WTC11 (cell line): ENCODE data around the gene STEAP1B. TPM values are rescaled to one million over a fixed set of nuclear protein-coding genes. Genes with fewer than 3 reads are reported as not detected.

Experiments
- ATAC-seq: fragments of 200-7000 bp; cut with Tn5 transposase; 2 replicates; pipeline ENCODE4 v1.10.0; 2021; ENCODE audit warnings: mild to moderate bottlenecking, moderate library complexity
- CTCF ChIA-PET: fragments of 300-600 bp; sonication (Branson Sonifier 250); formaldehyde crosslinking; loops from one replicate; lab custom pipeline; 2021; ENCODE audit warnings: antibody characterized with exemption; lab: Charles Lee
- POLR2A ChIA-PET: fragments of 350-600 bp; sonication (Branson Sonifier 250); formaldehyde crosslinking; loops from one replicate; lab custom pipeline; 2021; ENCODE audit warnings: antibody characterized with exemption; lab: Charles Lee
- DNase-seq: peaks from one replicate; pipeline ENCODE4 v3.0.0; 2021; ENCODE audit warnings: low spot score
- H3K27ac Mint-ChIP-seq: 2 replicates; pipeline ENCODE4 v1.8.0; 2021; ENCODE audit warnings: mixed read lengths
- H3K27me3 Mint-ChIP-seq: 2 replicates; pipeline ENCODE4 v1.8.0; 2021; ENCODE audit warnings: low read depth, mild to moderate bottlenecking, moderate library complexity, mixed read lengths
- H3K36me3 Mint-ChIP-seq: 2 replicates; pipeline ENCODE4 v1.8.0; 2021; ENCODE audit warnings: mixed read lengths
- H3K4me1 Mint-ChIP-seq: 2 replicates; pipeline ENCODE4 v1.8.0; 2022; ENCODE audit warnings: mixed read lengths
- H3K4me3 Mint-ChIP-seq: 2 replicates; pipeline ENCODE4 v1.8.0; 2021; ENCODE audit warnings: mild to moderate bottlenecking, moderate library complexity, mixed read lengths
- H3K9me3 Mint-ChIP-seq: 2 replicates; pipeline ENCODE4 v1.8.0; 2021; ENCODE audit warnings: mixed read lengths
- CBFB ChIP-seq: sonication (generic); formaldehyde crosslinking; IDR thresholded peaks from 2 replicates; pipeline ENCODE4 v1.8.1; 2022; ENCODE audit warnings: mild to moderate bottlenecking, low read depth, missing genetic modification reagents
- FOXK1 ChIP-seq: sonication (generic); formaldehyde crosslinking; IDR thresholded peaks from 2 replicates; pipeline ENCODE4 v1.8.0; 2022; ENCODE audit warnings: mild to moderate bottlenecking, moderate library complexity, missing genetic modification reagents
- GTF2I ChIP-seq: fragments of 250-450 bp; sonication (Bioruptor Pico); conservative IDR thresholded peaks from 2 replicates; pipeline ENCODE4 v1.4.0; 2021; ENCODE audit warnings: mild to moderate bottlenecking
- HMGA2 ChIP-seq: fragments of 250-450 bp; sonication (Bioruptor Pico); IDR thresholded peaks from 2 replicates; pipeline ENCODE4 v1.4.0; 2021; ENCODE audit warnings: mild to moderate bottlenecking, moderate library complexity
- JAZF1 ChIP-seq: fragments of 250-450 bp; sonication (Bioruptor Pico); IDR thresholded peaks from 2 replicates; pipeline ENCODE4 v1.9.0; 2021; ENCODE audit warnings: moderate library complexity, mild to moderate bottlenecking, inconsistent platforms
- NFATC4 ChIP-seq: fragments of 250-450 bp; sonication (Bioruptor Pico); IDR thresholded peaks from 2 replicates; pipeline ENCODE4 v1.9.0; 2021; ENCODE audit warnings: mild to moderate bottlenecking
- TCF7 ChIP-seq: sonication (generic); formaldehyde crosslinking; IDR thresholded peaks from 2 replicates; pipeline ENCODE4 v1.8.0; 2022; ENCODE audit warnings: mild to moderate bottlenecking, low read depth, missing genetic modification reagents, moderate library complexity
- ZNF121 ChIP-seq: sonication (generic); formaldehyde crosslinking; IDR thresholded peaks from 2 replicates; pipeline ENCODE4 v1.8.0; 2023; ENCODE audit warnings: missing genetic modification reagents
- ZNF219 ChIP-seq: sonication (generic); formaldehyde crosslinking; IDR thresholded peaks from 2 replicates; pipeline ENCODE4 v1.8.0; 2023; ENCODE audit warnings: missing genetic modification reagents, mild to moderate bottlenecking, borderline replicate concordance
- ZNF232 ChIP-seq: sonication (generic); formaldehyde crosslinking; IDR thresholded peaks from 2 replicates; pipeline ENCODE4 v1.8.0; 2022; ENCODE audit warnings: mild to moderate bottlenecking, missing genetic modification reagents
- ZNF263 ChIP-seq: sonication (generic); formaldehyde crosslinking; IDR thresholded peaks from 2 replicates; pipeline ENCODE4 v1.8.1; 2022; ENCODE audit warnings: low read depth, mild to moderate bottlenecking, moderate library complexity, missing genetic modification reagents
- ZNF317 ChIP-seq: sonication (generic); formaldehyde crosslinking; IDR thresholded peaks from 2 replicates; pipeline ENCODE4 v1.8.1; 2023; ENCODE audit warnings: low read depth, mild to moderate bottlenecking, moderate library complexity, missing genetic modification reagents, borderline replicate concordance
- ZNF423 ChIP-seq: fragments of 250-450 bp; sonication (Bioruptor Pico); IDR thresholded peaks from 2 replicates; pipeline ENCODE4 v2.1.2; 2022; ENCODE audit warnings: mild to moderate bottlenecking, moderate library complexity
- total RNA-seq: library from RNA; stranded (reverse); gene quantifications from 3 replicates; pipeline ENCODE4 v1.2.3, GENCODE V29; 2021
- TF ChIP-seq, protein P1 (sequence below): sonication (generic); formaldehyde crosslinking; IDR thresholded peaks from 2 replicates; pipeline ENCODE4 v1.8.0; 2022; ENCODE audit warnings: missing genetic modification reagents
- TF ChIP-seq, protein P2 (sequence below): sonication (generic); formaldehyde crosslinking; IDR thresholded peaks from 2 replicates; pipeline ENCODE4 v1.8.0; 2022; ENCODE audit warnings: mild to moderate bottlenecking, missing genetic modification reagents
- TF ChIP-seq, protein P3 (sequence below): sonication (generic); formaldehyde crosslinking; IDR thresholded peaks from 2 replicates; pipeline ENCODE4 v1.8.1; 2023; ENCODE audit warnings: mild to moderate bottlenecking, missing genetic modification reagents, moderate library complexity
- TF ChIP-seq, protein P4 (sequence below): sonication (generic); formaldehyde crosslinking; conservative IDR thresholded peaks from 2 replicates; pipeline ENCODE4 v1.8.1; 2022; ENCODE audit warnings: mild to moderate bottlenecking, missing genetic modification reagents
- TF ChIP-seq, protein P5 (sequence below): sonication (generic); formaldehyde crosslinking; IDR thresholded peaks from 2 replicates; pipeline ENCODE4 v1.8.0; 2023; ENCODE audit warnings: missing genetic modification reagents
- TF ChIP-seq, protein P6 (sequence below): sonication (generic); formaldehyde crosslinking; IDR thresholded peaks from 2 replicates; pipeline ENCODE4 v1.8.1; 2022; ENCODE audit warnings: low read depth, mild to moderate bottlenecking, moderate library complexity, missing genetic modification reagents, borderline replicate concordance

The STEAP1B gene
- total RNA-seq, 1 experiment from 2014 or later: 5.5 TPM

DNA sequence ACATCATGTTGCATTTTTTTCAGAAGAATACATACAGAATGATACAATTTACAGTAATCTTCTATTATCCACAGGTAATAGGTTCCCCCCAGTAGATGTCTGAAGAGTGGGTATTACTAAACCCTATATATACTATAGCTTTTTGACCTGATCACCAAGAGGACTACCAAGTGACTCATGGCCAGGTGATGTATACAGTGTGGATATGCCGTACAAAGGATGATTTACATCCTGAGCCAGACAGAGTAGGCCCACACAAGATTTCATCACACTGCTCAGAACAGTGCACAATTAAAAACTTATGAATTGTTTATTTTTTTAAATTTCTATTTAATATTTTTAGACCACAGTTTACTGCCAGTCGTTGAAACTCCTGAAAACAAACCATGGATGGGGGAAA is 70.6 kb downstream of the STEAP1B start:
- CTCF ChIA-PET: interaction anchor here (0.5 to 1.1 kb wide), 2 partner anchors 16 to 73 kb away, joined by 3 to 4 read pairs; no protein-coding TSS in a partner anchor
- no peak overlapping the region for H3K27ac Mint-ChIP-seq
- no peak for ATAC-seq
- no peaks in the 10 kb centered on the region for H3K36me3 Mint-ChIP-seq
- no peak for TF ChIP-seq NFATC4 (CRISPR knock-in tag)
- TF ChIP-seq, protein P1, sequence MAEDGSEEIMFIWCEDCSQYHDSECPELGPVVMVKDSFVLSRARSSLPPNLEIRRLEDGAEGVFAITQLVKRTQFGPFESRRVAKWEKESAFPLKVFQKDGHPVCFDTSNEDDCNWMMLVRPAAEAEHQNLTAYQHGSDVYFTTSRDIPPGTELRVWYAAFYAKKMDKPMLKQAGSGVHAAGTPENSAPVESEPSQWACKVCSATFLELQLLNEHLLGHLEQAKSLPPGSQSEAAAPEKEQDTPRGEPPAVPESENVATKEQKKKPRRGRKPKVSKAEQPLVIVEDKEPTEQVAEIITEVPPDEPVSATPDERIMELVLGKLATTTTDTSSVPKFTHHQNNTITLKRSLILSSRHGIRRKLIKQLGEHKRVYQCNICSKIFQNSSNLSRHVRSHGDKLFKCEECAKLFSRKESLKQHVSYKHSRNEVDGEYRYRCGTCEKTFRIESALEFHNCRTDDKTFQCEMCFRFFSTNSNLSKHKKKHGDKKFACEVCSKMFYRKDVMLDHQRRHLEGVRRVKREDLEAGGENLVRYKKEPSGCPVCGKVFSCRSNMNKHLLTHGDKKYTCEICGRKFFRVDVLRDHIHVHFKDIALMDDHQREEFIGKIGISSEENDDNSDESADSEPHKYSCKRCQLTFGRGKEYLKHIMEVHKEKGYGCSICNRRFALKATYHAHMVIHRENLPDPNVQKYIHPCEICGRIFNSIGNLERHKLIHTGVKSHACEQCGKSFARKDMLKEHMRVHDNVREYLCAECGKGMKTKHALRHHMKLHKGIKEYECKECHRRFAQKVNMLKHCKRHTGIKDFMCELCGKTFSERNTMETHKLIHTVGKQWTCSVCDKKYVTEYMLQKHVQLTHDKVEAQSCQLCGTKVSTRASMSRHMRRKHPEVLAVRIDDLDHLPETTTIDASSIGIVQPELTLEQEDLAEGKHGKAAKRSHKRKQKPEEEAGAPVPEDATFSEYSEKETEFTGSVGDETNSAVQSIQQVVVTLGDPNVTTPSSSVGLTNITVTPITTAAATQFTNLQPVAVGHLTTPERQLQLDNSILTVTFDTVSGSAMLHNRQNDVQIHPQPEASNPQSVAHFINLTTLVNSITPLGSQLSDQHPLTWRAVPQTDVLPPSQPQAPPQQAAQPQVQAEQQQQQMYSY (CRISPR knock-in tag): no peak
- no peak for TF ChIP-seq ZNF317 (CRISPR knock-in tag)
- no peak for TF ChIP-seq HMGA2 (CRISPR knock-in tag)
- TF ChIP-seq, protein P2, sequence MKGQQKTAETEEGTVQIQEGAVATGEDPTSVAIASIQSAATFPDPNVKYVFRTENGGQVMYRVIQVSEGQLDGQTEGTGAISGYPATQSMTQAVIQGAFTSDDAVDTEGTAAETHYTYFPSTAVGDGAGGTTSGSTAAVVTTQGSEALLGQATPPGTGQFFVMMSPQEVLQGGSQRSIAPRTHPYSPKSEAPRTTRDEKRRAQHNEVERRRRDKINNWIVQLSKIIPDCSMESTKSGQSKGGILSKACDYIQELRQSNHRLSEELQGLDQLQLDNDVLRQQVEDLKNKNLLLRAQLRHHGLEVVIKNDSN (CRISPR knock-in tag): no peak
- TF ChIP-seq ZNF121 (CRISPR knock-in tag): no peak
- TF ChIP-seq, protein P3, sequence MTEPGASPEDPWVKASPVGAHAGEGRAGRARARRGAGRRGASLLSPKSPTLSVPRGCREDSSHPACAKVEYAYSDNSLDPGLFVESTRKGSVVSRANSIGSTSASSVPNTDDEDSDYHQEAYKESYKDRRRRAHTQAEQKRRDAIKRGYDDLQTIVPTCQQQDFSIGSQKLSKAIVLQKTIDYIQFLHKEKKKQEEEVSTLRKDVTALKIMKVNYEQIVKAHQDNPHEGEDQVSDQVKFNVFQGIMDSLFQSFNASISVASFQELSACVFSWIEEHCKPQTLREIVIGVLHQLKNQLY: no peak
- TF ChIP-seq, all 79 proteins: peak for 0
- Mint-ChIP-seq H3K4me3 (no peak overlapping the region), H3K27me3 (no peaks in the 10 kb centered on the region), H3K9me3 (no peaks in the 10 kb centered on the region), H3K4me1 (peaks cover 34% of the 10 kb centered on the region)
- DNase-seq: no peak
- POLR2A ChIA-PET: no interaction called here

DNA sequence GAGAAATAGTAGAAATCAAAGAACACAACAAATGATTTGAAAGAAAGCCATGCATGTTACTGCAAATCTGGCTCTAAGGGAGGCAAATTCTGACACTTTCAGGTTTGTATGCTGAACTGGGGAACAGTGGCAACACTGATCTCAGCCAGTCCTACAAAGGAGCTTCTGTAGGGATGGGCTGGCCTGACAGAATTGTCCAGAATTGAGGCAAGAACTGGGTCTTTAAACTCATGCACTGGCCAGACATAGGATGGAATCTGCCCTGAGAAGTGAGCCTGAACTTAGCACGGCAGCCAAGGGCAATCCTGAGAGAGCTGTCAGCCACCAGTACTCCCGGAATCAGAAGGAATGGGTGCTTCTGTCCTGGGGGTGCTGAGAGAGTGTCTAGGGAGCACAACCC is 72.1 kb downstream of the STEAP1B start:
- POLR2A ChIA-PET: no interaction called here
- peaks cover 26% of the 10 kb centered on the region for H3K4me1 Mint-ChIP-seq
- no peak for DNase-seq

More for the DNA sequence above, 72.1 kb downstream of the STEAP1B start:
- Mint-ChIP-seq H3K36me3 (no peaks in the 10 kb centered on the region), H3K9me3 (no peaks in the 10 kb centered on the region), H3K27me3 (no peaks in the 10 kb centered on the region), H3K4me3 (no peak overlapping the region), H3K27ac (no peak overlapping the region)
- ATAC-seq: no peak
- TF ChIP-seq CBFB (CRISPR knock-in tag) (no peak), ZNF219 (CRISPR knock-in tag) (no peak), TCF7 (CRISPR knock-in tag) (no peak), FOXK1 (CRISPR knock-in tag) (no peak), ZNF263 (CRISPR knock-in tag) (no peak), ZNF423 (no peak), ZNF232 (CRISPR knock-in tag) (no peak), GTF2I (CRISPR knock-in tag) (no peak), JAZF1 (CRISPR knock-in tag) (no peak)
- TF ChIP-seq, protein P4, sequence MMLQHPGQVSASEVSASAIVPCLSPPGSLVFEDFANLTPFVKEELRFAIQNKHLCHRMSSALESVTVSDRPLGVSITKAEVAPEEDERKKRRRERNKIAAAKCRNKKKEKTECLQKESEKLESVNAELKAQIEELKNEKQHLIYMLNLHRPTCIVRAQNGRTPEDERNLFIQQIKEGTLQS (CRISPR knock-in tag): no peak
- TF ChIP-seq, protein P1 (CRISPR knock-in tag): no peak
- TF ChIP-seq, protein P5, sequence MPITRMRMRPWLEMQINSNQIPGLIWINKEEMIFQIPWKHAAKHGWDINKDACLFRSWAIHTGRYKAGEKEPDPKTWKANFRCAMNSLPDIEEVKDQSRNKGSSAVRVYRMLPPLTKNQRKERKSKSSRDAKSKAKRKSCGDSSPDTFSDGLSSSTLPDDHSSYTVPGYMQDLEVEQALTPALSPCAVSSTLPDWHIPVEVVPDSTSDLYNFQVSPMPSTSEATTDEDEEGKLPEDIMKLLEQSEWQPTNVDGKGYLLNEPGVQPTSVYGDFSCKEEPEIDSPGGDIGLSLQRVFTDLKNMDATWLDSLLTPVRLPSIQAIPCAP (CRISPR knock-in tag): no peak
- TF ChIP-seq, protein P6, sequence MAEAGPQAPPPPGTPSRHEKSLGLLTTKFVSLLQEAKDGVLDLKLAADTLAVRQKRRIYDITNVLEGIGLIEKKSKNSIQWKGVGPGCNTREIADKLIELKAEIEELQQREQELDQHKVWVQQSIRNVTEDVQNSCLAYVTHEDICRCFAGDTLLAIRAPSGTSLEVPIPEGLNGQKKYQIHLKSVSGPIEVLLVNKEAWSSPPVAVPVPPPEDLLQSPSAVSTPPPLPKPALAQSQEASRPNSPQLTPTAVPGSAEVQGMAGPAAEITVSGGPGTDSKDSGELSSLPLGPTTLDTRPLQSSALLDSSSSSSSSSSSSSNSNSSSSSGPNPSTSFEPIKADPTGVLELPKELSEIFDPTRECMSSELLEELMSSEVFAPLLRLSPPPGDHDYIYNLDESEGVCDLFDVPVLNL (CRISPR knock-in tag): no peak
- CTCF ChIA-PET: no interaction called here
